CD4-positive, alpha-beta T cell treated with Interferon alpha-2 for 1 hour (primary cell): ENCODE results near the gene ZNF397.

ENCODE experiments used
- DNase-seq, 2 donors: peaks; one replicate each; pipeline ENCODE4 v3.0.0-alpha.2; 2020 to 2022

ZNF397 gene

DNA sequence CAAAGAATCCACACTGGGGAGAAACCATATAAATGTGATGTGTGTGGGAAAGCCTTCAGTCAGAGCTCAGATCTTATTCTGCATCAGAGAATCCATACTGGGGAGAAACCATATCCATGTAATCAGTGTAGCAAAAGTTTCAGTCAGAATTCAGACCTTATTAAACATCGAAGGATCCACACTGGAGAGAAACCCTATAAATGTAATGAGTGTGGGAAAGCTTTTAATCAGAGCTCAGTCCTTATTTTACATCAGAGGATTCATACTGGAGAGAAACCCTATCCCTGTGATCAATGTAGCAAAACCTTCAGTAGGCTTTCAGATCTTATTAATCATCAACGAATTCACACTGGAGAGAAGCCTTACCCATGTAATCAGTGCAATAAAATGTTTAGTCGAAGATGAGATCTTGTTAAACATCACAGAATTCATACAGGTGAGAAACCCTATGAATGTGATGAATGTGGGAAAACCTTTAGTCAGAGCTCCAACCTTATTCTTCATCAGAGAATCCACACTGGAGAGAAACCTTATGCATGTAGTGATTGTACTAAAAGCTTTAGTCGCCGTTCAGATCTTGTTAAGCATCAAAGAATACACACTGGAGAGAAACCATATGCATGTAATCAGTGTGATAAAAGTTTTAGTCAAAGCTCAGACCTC is 65.9 kb downstream of the ZNF397 start:
- no peak for DNase-seq
